T-helper 2 cell treated with Interferon-gamma antibody and Interleukin-4, amounts not matched to agents 5 μg/mL and 100 μg/mL, for 36 hours (primary cell): Measurements from ENCODE around the gene KYNU.
"Not testable (repeated sequence)": the region's sequence is repeated elsewhere in the genome, so short reads cannot be mapped to it uniquely, and the experiment has no call there.

Experiments
- DNase-seq: peaks from one replicate; pipeline ENCODE4 v3.0.0; 2021; ENCODE audit warnings: low spot score
- H3K27ac Mint-ChIP-seq: one replicate; pipeline ENCODE4 v1.8.0; 2021; ENCODE audit warnings: mild to moderate bottlenecking, mixed read lengths
- H3K27me3 Mint-ChIP-seq: one replicate; pipeline ENCODE4 v1.8.0; 2021; ENCODE audit warnings: low read depth, mixed read lengths
- H3K36me3 Mint-ChIP-seq: one replicate; pipeline ENCODE4 v1.8.0; 2021; ENCODE audit warnings: low read depth, mixed read lengths
- H3K4me1 Mint-ChIP-seq: one replicate; pipeline ENCODE4 v1.8.0; 2021; ENCODE audit warnings: low read depth, mixed read lengths
- H3K4me3 Mint-ChIP-seq: one replicate; pipeline ENCODE4 v1.8.0; 2022; ENCODE audit warnings: mild to moderate bottlenecking, moderate library complexity, mixed read lengths
- H3K9me3 Mint-ChIP-seq: one replicate; pipeline ENCODE4 v1.8.0; 2021; ENCODE audit warnings: mixed read lengths

The KYNU gene

GRCh38 chr2:142944721-142945120, 67.3 kb downstream of the KYNU start:
- no peaks in the 10 kb centered on the region for H3K4me1 Mint-ChIP-seq
- H3K4me3 Mint-ChIP-seq: no peak overlapping the region
- H3K36me3 Mint-ChIP-seq: no peaks in the 10 kb centered on the region
- no peak for DNase-seq
- H3K27ac Mint-ChIP-seq: no peak overlapping the region
- H3K27me3 Mint-ChIP-seq: peaks cover 8% of the 10 kb centered on the region
- no peaks in the 10 kb centered on the region for H3K9me3 Mint-ChIP-seq

- Mint-ChIP-seq H3K9me3 (no peaks in the 10 kb centered on the region), H3K27ac (no peak overlapping the region), H3K27me3 (peaks cover 5% of the 10 kb centered on the region), H3K36me3 (no peaks in the 10 kb centered on the region), H3K4me1 (no peaks in the 10 kb centered on the region), H3K4me3 (no peak overlapping the region)
- DNase-seq: no peak
These were observed 69.5 kb downstream of the KYNU start for GRCh38 chr2:142946941-142947340.

GRCh38 chr2:142948723-142949122, 71.3 kb downstream of the KYNU start:
- not testable (repeated sequence) for H3K36me3 Mint-ChIP-seq, H3K27me3 Mint-ChIP-seq, H3K9me3 Mint-ChIP-seq

GRCh38 chr2:142950323-142950722, 72.9 kb downstream of the KYNU start:
- not testable (repeated sequence) for H3K9me3 Mint-ChIP-seq, H3K4me1 Mint-ChIP-seq, H3K4me3 Mint-ChIP-seq, H3K27me3 Mint-ChIP-seq, H3K27ac Mint-ChIP-seq, DNase-seq, H3K36me3 Mint-ChIP-seq

More at GRCh38 chr2:142948723-142949122, 71.3 kb downstream of the KYNU start:
- not testable (repeated sequence) for H3K4me1 Mint-ChIP-seq, H3K27ac Mint-ChIP-seq, H3K4me3 Mint-ChIP-seq, DNase-seq

- no peaks in the 10 kb centered on the region for H3K9me3 Mint-ChIP-seq
- no peaks in the 10 kb centered on the region for H3K27me3 Mint-ChIP-seq
- no peak for DNase-seq
- H3K27ac Mint-ChIP-seq: no peak overlapping the region
- no peaks in the 10 kb centered on the region for H3K36me3 Mint-ChIP-seq
- H3K4me3 Mint-ChIP-seq: no peak overlapping the region
- no peaks in the 10 kb centered on the region for H3K4me1 Mint-ChIP-seq
These were observed 73.9 kb downstream of the KYNU start for GRCh38 chr2:142951190-142952007.

GRCh38 chr2:142952018-142952417, 74.6 kb downstream of the KYNU start:
- Mint-ChIP-seq H3K27me3 (no peaks in the 10 kb centered on the region), H3K4me1 (no peaks in the 10 kb centered on the region), H3K36me3 (no peaks in the 10 kb centered on the region), H3K27ac (no peak overlapping the region), H3K4me3 (no peak overlapping the region), H3K9me3 (no peaks in the 10 kb centered on the region)
- DNase-seq: no peak

GRCh38 chr2:142952793-142953494, 75.5 kb downstream of the KYNU start:
- Mint-ChIP-seq H3K9me3 (no peaks in the 10 kb centered on the region), H3K27me3 (no peaks in the 10 kb centered on the region), H3K4me3 (no peak overlapping the region), H3K36me3 (no peaks in the 10 kb centered on the region), H3K27ac (no peak overlapping the region), H3K4me1 (no peaks in the 10 kb centered on the region)
- no peak for DNase-seq

GRCh38 chr2:142954493-142954892, 77.0 kb downstream of the KYNU start:
- Mint-ChIP-seq H3K9me3 (no peaks in the 10 kb centered on the region), H3K4me3 (no peak overlapping the region), H3K27me3 (no peaks in the 10 kb centered on the region), H3K36me3 (no peaks in the 10 kb centered on the region), H3K27ac (no peak overlapping the region), H3K4me1 (no peaks in the 10 kb centered on the region)
- no peak for DNase-seq

- no peak overlapping the region for H3K4me3 Mint-ChIP-seq
- DNase-seq: no peak
- H3K4me1 Mint-ChIP-seq: no peaks in the 10 kb centered on the region
- no peaks in the 10 kb centered on the region for H3K36me3 Mint-ChIP-seq
- H3K27me3 Mint-ChIP-seq: no peaks in the 10 kb centered on the region
- no peaks in the 10 kb centered on the region for H3K9me3 Mint-ChIP-seq
- H3K27ac Mint-ChIP-seq: no peak overlapping the region
These were observed 79.7 kb downstream of the KYNU start for GRCh38 chr2:142957144-142957543.

- DNase-seq: no peak
- no peak overlapping the region for H3K27ac Mint-ChIP-seq
- no peak overlapping the region for H3K4me3 Mint-ChIP-seq
- H3K36me3 Mint-ChIP-seq: no peaks in the 10 kb centered on the region
- no peaks in the 10 kb centered on the region for H3K27me3 Mint-ChIP-seq
- H3K9me3 Mint-ChIP-seq: no peaks in the 10 kb centered on the region
- H3K4me1 Mint-ChIP-seq: no peaks in the 10 kb centered on the region
These were observed 83.7 kb downstream of the KYNU start for GRCh38 chr2:142961202-142961601.

GRCh38 chr2:142965443-142965842, 88.0 kb downstream of the KYNU start:
- H3K27ac Mint-ChIP-seq: no peak overlapping the region
- H3K36me3 Mint-ChIP-seq: no peaks in the 10 kb centered on the region
- DNase-seq: no peak
- H3K4me3 Mint-ChIP-seq: no peak overlapping the region
- no peaks in the 10 kb centered on the region for H3K9me3 Mint-ChIP-seq
- no peaks in the 10 kb centered on the region for H3K4me1 Mint-ChIP-seq
- no peaks in the 10 kb centered on the region for H3K27me3 Mint-ChIP-seq

- DNase-seq: no peak
- no peaks in the 10 kb centered on the region for H3K4me1 Mint-ChIP-seq
- no peaks in the 10 kb centered on the region for H3K9me3 Mint-ChIP-seq
- no peak overlapping the region for H3K27ac Mint-ChIP-seq
- no peaks in the 10 kb centered on the region for H3K27me3 Mint-ChIP-seq
- no peaks in the 10 kb centered on the region for H3K36me3 Mint-ChIP-seq
- no peak overlapping the region for H3K4me3 Mint-ChIP-seq
These were observed 88.8 kb downstream of the KYNU start for GRCh38 chr2:142966284-142966683.

- no peaks in the 10 kb centered on the region for H3K36me3 Mint-ChIP-seq
- no peaks in the 10 kb centered on the region for H3K4me1 Mint-ChIP-seq
- H3K27me3 Mint-ChIP-seq: no peaks in the 10 kb centered on the region
- DNase-seq: no peak
- H3K9me3 Mint-ChIP-seq: no peaks in the 10 kb centered on the region
- H3K27ac Mint-ChIP-seq: no peak overlapping the region
- H3K4me3 Mint-ChIP-seq: no peak overlapping the region
These were observed 89.6 kb downstream of the KYNU start for GRCh38 chr2:142967060-142967459.

GRCh38 chr2:142973160-142973821, 95.8 kb downstream of the KYNU start:
- DNase-seq: no peak
- no peak overlapping the region for H3K4me3 Mint-ChIP-seq
- H3K9me3 Mint-ChIP-seq: no peaks in the 10 kb centered on the region
- no peaks in the 10 kb centered on the region for H3K27me3 Mint-ChIP-seq
- H3K27ac Mint-ChIP-seq: no peak overlapping the region
- no peaks in the 10 kb centered on the region for H3K36me3 Mint-ChIP-seq
- no peaks in the 10 kb centered on the region for H3K4me1 Mint-ChIP-seq
